Skeletal muscle tissue (tissue), 4 donors: ENCODE results near the gene PCIF1. TPM values are rescaled to one million over a fixed set of nuclear protein-coding genes. Genes with fewer than 3 reads are reported as not detected.
"Not testable (repeated sequence)": the region's sequence is repeated elsewhere in the genome, so short reads cannot be mapped to it uniquely, and the experiment has no call there.

Experiments used
- H3K27ac ChIP-seq: one replicate; pipeline ENCODE4 v1.7.0; 2013; ENCODE audit warnings: mild to moderate bottlenecking, low read depth, low read length, inconsistent platforms
- H3K27me3 ChIP-seq, 3 donors: one replicate each; pipeline ENCODE4 v1.7.0; 2013; ENCODE audit warnings: low read length in 3 of 3; ENCODE audit not compliant: control insufficient read depth in 3 of 3, insufficient read depth in 3 of 3
- H3K36me3 ChIP-seq, 3 donors: one replicate each; pipeline ENCODE4 v1.7.0; 2013; ENCODE audit warnings: low read length in 3 of 3; ENCODE audit not compliant: control insufficient read depth in 3 of 3, insufficient read depth in 3 of 3
- H3K4me1 ChIP-seq, 3 donors: one replicate each; pipeline ENCODE4 v1.7.0; 2013; ENCODE audit warnings: low read length in 3 of 3, mild to moderate bottlenecking in 3 of 3; ENCODE audit not compliant: control insufficient read depth in 3 of 3, insufficient read depth in 3 of 3
- H3K4me3 ChIP-seq, 3 donors: one replicate each; pipeline ENCODE4 v1.7.0; 2013; ENCODE audit warnings: low read length in 3 of 3
- H3K9ac ChIP-seq, 3 donors: one replicate each; pipeline ENCODE4 v1.7.0; 2013; ENCODE audit warnings: low read length in 3 of 3, mild to moderate bottlenecking in 3 of 3, moderate library complexity in 2 of 3, low read depth in 1 of 3
- H3K9me3 ChIP-seq, 3 donors: one replicate each; pipeline ENCODE4 v1.7.0; 2013; ENCODE audit warnings: low read length in 3 of 3; ENCODE audit not compliant: control insufficient read depth in 3 of 3
- total RNA-seq: library from RNA; depleted of rRNA; stranded (reverse); fragments of >200 nt; gene quantifications from one replicate; pipeline ENCODE4 v1.2.3, GENCODE V29; 2014
- donor health status: Osteomylitis.

PCIF1 gene
- total RNA-seq, 1 donor from 2014 or later: 7.3 TPM

DNA sequence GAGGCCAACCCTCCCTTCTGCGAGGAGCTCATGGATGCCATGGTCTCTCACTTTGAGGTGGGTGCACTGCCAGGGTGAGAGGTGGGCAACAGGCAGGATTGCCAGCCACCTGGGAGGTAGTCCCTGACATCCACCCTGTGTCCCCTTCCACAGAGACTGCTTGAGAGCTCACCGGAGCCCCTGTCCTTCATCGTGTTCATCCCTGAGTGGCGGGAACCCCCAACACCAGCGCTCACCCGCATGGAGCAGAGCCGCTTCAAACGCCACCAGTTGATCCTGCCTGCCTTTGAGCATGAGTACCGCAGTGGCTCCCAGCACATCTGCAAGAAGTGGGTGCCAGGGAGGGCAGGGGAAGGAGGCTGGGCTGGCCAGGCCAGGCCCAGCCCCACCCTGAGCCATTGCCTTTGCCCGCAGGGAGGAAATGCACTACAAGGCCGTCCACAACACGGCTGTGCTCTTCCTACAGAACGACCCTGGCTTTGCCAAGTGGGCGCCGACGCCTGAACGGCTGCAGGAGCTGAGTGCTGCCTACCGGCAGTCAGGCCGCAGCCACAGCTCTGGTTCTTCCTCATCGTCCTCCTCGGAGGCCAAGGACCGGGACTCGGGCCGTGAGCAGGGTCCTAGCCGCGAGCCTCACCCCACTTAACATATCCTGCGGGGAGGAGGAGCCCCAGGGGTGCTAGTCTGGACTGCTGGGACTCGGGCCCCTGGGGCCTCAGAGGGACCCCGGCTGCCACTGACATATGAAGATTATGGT lies 12.8 kb downstream of the PCIF1 start:
- H3K4me3 ChIP-seq: no peak overlapping the region
- H3K36me3 ChIP-seq: peaks cover 91 to 95% (median 95%) of the 10 kb centered on the region in 3 donors
- H3K9ac ChIP-seq: peak overlapping the region in 1 of 3 donors; percentile 70
- peak overlapping the region; percentile 69 for H3K27ac ChIP-seq
- H3K27me3 ChIP-seq: no peaks in the 10 kb centered on the region
- no peaks in the 10 kb centered on the region for H3K9me3 ChIP-seq
- H3K4me1 ChIP-seq: peaks cover 11 to 49% (median 24%) of the 10 kb centered on the region in 3 donors

DNA sequence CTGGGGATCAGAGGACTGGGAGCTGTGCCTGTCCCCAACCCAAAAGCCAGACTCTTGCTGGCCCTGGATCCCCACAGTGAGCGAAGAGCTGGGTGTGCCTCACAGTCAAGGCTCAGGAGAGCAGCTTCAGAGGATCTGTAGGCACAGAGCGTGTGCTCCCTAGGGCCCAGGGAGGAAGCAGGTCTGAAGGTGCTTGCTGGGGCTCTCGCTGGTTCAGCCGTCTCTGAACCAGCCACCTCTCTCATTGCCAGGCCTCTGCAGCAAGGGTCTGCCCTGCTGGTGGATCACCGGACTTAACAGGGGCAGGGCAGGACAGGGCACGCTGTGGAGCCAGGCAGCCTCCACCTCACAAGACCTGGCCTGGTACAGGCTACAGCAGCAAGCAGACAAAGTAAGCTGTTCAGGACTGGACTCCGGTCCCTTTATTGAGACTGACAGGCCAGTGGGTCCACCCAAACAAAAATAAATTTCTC lies 13.8 kb downstream of the PCIF1 start:
- Histone ChIP-seq H3K9me3 (no peaks in the 10 kb centered on the region), H3K36me3 (peaks cover 92 to 96% (median 96%) of the 10 kb centered on the region in 3 donors), H3K27ac (peak overlapping the region; percentile 40), H3K4me1 (peaks cover 11 to 49% (median 24%) of the 10 kb centered on the region in 3 donors), H3K4me3 (no peak overlapping the region), H3K9ac (peak overlapping the region in 1 of 3 donors; percentile 8), H3K27me3 (no peaks in the 10 kb centered on the region)

DNA sequence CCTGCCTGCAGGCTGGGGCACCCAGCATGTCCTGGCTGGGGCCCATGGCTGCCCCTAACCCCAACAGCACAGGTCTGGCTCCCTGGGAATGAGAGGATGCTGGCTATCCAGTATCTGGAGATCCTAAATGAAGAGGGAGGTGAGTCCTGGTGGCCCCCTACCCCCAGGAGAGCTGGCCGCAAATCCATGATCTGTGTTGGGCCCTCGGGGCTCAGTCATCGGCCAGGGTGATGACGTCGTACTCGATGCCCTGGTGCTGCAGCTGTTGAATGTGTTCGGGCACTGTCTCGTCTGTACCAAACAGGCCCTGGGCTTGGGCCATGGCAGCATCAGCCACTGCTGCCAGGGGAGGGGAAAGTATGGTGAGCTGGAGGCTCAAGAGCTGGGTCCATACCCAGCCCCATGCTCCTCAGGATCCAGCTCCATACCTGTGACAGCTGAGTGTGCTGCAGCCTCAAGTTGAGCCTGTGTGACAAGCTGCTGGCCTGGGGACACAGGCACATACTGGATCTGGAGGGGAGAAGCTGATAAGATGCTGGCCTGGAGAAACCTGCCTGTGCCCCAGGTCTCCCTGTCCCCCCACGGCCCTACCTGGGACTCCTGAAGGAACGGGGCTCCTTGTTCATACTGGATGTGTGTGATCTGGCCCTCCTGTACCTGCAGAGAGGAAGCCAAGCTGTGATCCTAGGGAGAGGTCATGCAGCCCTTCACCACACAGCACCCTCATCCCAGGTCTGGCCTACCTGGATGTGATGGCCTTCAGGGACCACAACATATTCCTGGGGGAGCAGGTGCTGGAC lies 14.5 kb downstream of the PCIF1 start:
- H3K9ac ChIP-seq: peak overlapping the region in 1 of 3 donors; percentile 57
- peak overlapping the region in 1 of 3 donors; percentile 22 for H3K4me3 ChIP-seq
- H3K36me3 ChIP-seq: peaks cover 91 to 96% (median 96%) of the 10 kb centered on the region in 3 donors
- no peaks in the 10 kb centered on the region for H3K9me3 ChIP-seq
- H3K4me1 ChIP-seq: peaks cover 11 to 43% (median 24%) of the 10 kb centered on the region in 3 donors
- H3K27ac ChIP-seq: peak overlapping the region; percentile 40
- H3K27me3 ChIP-seq: no peaks in the 10 kb centered on the region

DNA sequence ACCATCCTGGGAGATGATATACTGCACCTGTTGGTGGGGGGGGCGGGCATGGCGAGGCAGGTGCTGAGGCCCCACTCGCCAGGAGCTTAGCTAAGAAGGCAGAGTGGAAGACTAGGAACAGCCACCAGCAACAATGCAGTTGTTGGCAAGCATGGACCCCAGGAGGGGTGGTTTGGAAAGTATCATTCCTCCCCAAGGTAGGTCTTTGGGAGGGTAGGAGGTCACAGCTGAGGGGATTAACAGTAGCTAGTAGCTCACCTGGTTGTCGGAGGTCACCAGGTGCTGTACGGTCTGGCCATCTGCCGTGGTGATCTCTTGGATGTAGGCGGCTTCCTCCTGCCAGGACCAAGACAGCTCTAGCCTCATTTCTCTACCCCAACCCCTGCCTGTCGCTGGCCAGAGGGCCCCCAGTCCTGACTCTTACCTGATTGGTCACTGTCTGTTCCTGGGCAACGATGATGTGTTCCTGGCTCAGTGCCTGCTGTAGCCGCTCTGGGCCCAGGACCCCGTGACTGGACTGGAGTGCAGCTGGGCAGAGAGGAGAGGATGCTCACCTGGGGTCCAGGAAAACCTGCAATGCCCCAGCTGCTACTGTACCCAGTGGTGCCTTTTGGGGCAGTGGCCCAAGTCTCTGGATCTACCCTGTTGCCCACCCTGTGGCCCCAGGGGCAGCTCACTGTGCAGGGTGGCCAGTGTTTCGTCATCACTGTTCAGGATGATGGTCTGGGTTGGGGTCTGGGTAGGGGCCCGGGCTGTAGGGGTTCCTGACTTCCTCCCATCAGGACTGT lies 15.3 kb downstream of the PCIF1 start:
- Histone ChIP-seq H3K4me3 (no peak overlapping the region), H3K4me1 (peaks cover 11 to 36% (median 21%) of the 10 kb centered on the region in 3 donors), H3K36me3 (peaks cover 85 to 90% (median 89%) of the 10 kb centered on the region in 3 donors), H3K9me3 (no peaks in the 10 kb centered on the region), H3K27me3 (no peaks in the 10 kb centered on the region), H3K9ac (peak overlapping the region in 1 of 3 donors; percentile 57), H3K27ac (no peak overlapping the region)

DNA sequence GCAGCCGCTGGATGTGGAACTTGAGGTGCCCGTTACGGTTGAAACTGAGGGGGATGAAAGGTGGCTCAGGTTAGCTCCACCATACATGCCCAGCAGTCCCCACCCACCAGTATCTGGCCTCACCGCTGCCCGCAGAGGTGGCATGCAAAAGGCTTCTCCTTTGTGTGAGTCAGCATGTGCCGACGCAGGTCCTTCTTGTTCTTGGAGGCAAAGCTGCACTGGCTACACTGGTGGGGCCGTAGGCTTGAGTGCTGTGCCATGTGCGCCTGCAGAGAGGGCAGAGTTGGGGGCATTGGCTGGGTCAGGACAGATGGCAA lies 15.8 kb downstream of the PCIF1 start:
- no peaks in the 10 kb centered on the region for H3K9me3 ChIP-seq
- H3K36me3 ChIP-seq: peaks cover 79 to 84% (median 83%) of the 10 kb centered on the region in 3 donors
- no peak overlapping the region for H3K4me3 ChIP-seq
- H3K27ac ChIP-seq: no peak overlapping the region
- no peak overlapping the region for H3K9ac ChIP-seq
- peaks cover 11 to 30% (median 18%) of the 10 kb centered on the region in 3 donors for H3K4me1 ChIP-seq
- no peaks in the 10 kb centered on the region for H3K27me3 ChIP-seq

DNA sequence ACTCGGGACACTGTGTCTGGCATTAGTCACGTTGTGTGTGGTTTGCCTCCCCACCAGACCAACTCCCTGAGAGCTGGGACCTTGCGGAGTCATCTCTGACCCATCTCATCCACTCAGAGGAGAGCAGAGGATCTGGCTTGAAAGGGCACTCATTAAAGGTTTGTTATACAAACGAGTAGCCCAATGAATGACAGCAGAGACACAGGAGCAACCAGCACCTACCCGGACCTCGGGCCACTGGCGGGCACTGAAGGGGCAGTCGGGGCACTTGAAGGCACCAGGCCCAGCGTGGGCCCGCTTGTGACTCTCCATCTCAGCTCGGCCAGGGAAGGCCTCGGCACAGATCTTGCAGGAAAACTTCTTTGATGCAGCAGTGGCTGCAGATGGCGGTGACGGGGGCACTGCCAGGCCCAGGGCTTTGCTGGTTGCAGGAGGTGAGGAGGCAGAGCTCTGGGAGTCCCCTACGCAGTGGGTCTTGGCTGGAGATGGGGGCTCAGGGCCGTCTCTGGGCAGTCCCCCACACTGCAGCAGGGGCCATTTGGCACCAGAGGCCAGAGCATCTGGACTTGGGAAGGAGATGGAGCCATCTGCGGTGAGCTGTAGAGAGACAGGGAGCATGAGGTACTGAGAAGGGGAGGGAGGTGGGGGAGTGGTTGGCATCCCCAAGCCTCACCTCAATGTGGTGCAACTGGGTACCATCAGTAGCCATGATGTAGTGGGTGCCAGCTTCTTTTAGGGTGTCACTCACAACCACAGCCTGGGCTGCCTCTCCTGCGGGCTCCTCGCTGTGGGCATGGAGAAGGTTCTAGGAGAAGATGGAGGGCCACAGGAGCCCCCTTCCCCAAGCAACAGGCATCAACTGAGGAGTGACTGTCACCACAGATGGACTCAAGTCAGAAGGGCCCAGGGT lies 17.7 kb downstream of the PCIF1 start:
- Histone ChIP-seq H3K9me3 (no peaks in the 10 kb centered on the region), H3K36me3 (peaks cover 65 to 74% (median 73%) of the 10 kb centered on the region in 3 donors), H3K4me1 (peaks cover 0 to 12% (median under 1%) of the 10 kb centered on the region in 3 donors), H3K27ac (no peak overlapping the region), H3K9ac (no peak overlapping the region), H3K27me3 (no peaks in the 10 kb centered on the region), H3K4me3 (no peak overlapping the region)

DNA sequence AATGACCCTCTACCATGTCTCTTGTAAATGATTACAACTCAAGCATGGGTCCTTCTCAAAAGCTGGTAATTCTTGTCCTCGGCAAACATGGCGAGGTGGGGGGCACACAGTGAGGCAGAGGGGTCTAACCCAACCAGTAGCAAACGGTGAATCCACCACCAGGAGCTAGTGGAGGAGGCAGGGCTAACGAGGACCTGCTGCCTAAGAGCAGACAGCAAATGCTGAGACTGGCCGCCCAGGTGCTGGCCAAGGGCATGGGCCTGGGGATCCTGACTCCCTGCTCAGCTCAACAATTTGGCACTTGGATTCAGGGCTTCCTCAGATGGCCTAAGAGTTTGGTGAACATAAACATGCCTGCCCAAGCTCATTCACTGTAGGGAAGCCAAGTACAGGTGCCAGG lies 18.4 kb downstream of the PCIF1 start:
- H3K27me3 ChIP-seq: no peaks in the 10 kb centered on the region
- peaks cover 0 to 9% (median 0%) of the 10 kb centered on the region in 3 donors for H3K4me1 ChIP-seq
- H3K9ac ChIP-seq: no peak overlapping the region
- H3K27ac ChIP-seq: no peak overlapping the region
- no peaks in the 10 kb centered on the region for H3K9me3 ChIP-seq
- H3K4me3 ChIP-seq: no peak overlapping the region
- peaks cover 63 to 75% (median 73%) of the 10 kb centered on the region in 3 donors for H3K36me3 ChIP-seq

DNA sequence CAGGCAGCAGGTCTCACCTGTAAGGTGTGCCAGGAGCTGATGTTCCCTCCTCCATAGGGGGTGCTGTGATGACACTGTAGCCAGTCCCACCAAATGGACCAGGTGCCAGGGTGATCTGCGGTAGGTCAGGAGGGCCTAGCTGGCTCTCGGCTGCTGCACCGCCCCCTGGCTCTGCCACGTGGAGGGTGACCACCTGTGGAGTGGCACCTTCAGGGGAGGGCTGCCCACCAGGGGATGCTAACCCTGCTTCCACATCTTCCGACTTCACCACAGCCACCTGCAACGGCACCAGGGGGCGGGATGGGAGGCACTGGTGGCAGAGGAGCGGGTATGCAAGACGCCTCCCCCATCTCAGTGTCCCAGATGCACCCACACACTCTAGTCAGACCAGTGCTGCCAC lies 19.2 kb downstream of the PCIF1 start:
- Histone ChIP-seq H3K4me3 (no peak overlapping the region), H3K36me3 (peaks cover 60 to 75% (median 72%) of the 10 kb centered on the region in 3 donors), H3K27me3 (no peaks in the 10 kb centered on the region), H3K9me3 (no peaks in the 10 kb centered on the region), H3K27ac (no peak overlapping the region), H3K9ac (peak overlapping the region in 1 of 3 donors; percentile 8), H3K4me1 (peaks cover 0 to 5% (median 0%) of the 10 kb centered on the region in 3 donors)

DNA sequence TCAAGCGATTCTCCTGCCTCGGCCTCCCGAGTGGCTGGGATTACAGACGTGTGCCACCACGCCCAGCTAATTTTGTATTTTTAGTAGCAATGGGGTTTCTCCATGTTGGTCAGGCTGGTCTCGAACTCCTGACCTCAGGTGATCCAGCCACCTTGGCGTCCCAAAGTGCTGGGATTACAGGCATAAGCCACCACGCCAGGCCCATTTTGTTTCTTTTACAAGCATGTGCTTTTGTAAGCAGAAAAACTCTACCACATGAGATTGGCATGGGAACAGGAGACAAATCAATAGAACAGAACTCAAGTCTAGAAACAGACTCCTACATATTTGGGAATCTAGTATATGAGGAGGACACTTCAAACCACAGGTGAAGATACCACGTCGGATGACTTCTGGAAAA lies 21.8 kb downstream of the PCIF1 start:
- H3K4me3 ChIP-seq, H3K4me1 ChIP-seq, H3K27me3 ChIP-seq, H3K27ac ChIP-seq, H3K9ac ChIP-seq, H3K9me3 ChIP-seq: not testable (repeated sequence)
- peaks cover 64 to 74% (median 73%) of the 10 kb centered on the region in 3 donors for H3K36me3 ChIP-seq
